A375 (cell line): ENCODE results near the gene COLGALT1. TPM values are rescaled to one million over a fixed set of nuclear protein-coding genes. Genes with fewer than 3 reads are reported as not detected.

Experiments used
- total RNA-seq: library from RNA; depleted of rRNA; stranded (reverse); fragments of >200 nt; shearing (Covaris generic); gene quantifications from 2 replicates; pipeline ENCODE4 v1.2.3, GENCODE V29; 2014; rRNA removed

Gene COLGALT1
- 102 and 106 TPM in 2 replicates for total RNA-seq

GRCh38 chr19:17555480-17555928 lies at the start of gene COLGALT1:
TSS of gene COLGALT1 (plus strand) at chr19:17555649. CDS start at chr19:17555714, 65 bp downstream.

Other genes with a start within 250 kb of the COLGALT1 start
- gene MRPL34, start 249.8 kb upstream of the COLGALT1 start, total RNA-seq = 123 and 159 TPM in 2 replicates
- 80.6 and 111 TPM in 2 replicates for gene DDA1, start 246.1 kb upstream of the COLGALT1 start, total RNA-seq
- 7.4 and 7.7 TPM in 2 replicates for gene ANO8, start 220.8 kb upstream of the COLGALT1 start, total RNA-seq
- gene GTPBP3, start 218.1 kb upstream of the COLGALT1 start, total RNA-seq = 62.5 and 86.8 TPM in 2 replicates
- gene PLVAP, start 178.3 kb upstream of the COLGALT1 start, total RNA-seq = 0.11 TPM in 1 of 2 replicates, not detected in the other
- not detected in 2 replicates for gene CCDC194, start 161.5 kb upstream of the COLGALT1 start, total RNA-seq
- gene BST2, start 150.0 kb upstream of the COLGALT1 start, total RNA-seq = 1.3 and 4.5 TPM in 2 replicates
- 114 and 143 TPM in 2 replicates for gene MVB12A, start 135.6 kb upstream of the COLGALT1 start, total RNA-seq
- gene TMEM221, start 107.0 kb upstream of the COLGALT1 start, total RNA-seq = 0.05 TPM in 1 of 2 replicates, not detected in the other
- not detected in 2 replicates for gene NXNL1, start 94.7 kb upstream of the COLGALT1 start, total RNA-seq
- 28.9 and 32.2 TPM in 2 replicates for gene SLC27A1, start 85.1 kb upstream of the COLGALT1 start, total RNA-seq
- 84.4 and 113 TPM in 2 replicates for gene PGLS, start 44.0 kb upstream of the COLGALT1 start, total RNA-seq
- 1.6 and 2.3 TPM in 2 replicates for gene UNC13A, start 132.7 kb downstream of the COLGALT1 start, total RNA-seq
- gene MAP1S, start 163.8 kb downstream of the COLGALT1 start, total RNA-seq = 20.5 and 42.6 TPM in 2 replicates
- gene FCHO1, start 195.8 kb downstream of the COLGALT1 start, total RNA-seq = 1.0 and 5.5 TPM in 2 replicates
- gene B3GNT3, start 239.5 kb downstream of the COLGALT1 start, total RNA-seq = not detected in 2 replicates